Motor neuron (in vitro differentiated cells): ENCODE results near the gene METRN. TPM values are rescaled to one million over a fixed set of nuclear protein-coding genes. Genes with fewer than 3 reads are reported as not detected.
A peak's percentile ranks its signal among the peaks of the same experiment; 100 is the strongest.

ENCODE experiments used
- ATAC-seq, 8 experiments: fragments of 200-7000 bp; cut with Tn5 transposase; replicated peaks in 6 of 8; 2 replicates each; pipeline ENCODE4 v1.8.0; 2021; ENCODE audit warnings: mild to moderate bottlenecking in 8 of 8, moderate library complexity in 8 of 8
- H3K27ac ChIP-seq, 2 donors: fragments of 250-450 bp; sonication (Bioruptor Pico); 2 replicates each; pipeline ENCODE4 v1.9.0; 2021; ENCODE audit warnings: antibody characterized with exemption in 2 of 2, mild to moderate bottlenecking in 2 of 2, moderate library complexity in 1 of 2
- H3K4me1 ChIP-seq, 2 donors: fragments of 250-450 bp; sonication (Bioruptor Pico); replicated peaks in 1 of 2; 2 replicates each; pipeline ENCODE4 v1.6.1; 2021; ENCODE audit warnings: antibody characterized with exemption in 2 of 2, mild to moderate bottlenecking in 2 of 2, moderate library complexity in 1 of 2
- H3K4me3 ChIP-seq, 5 donors: fragments of 250-450 bp; sonication (Bioruptor Pico); 2 replicates each; pipeline ENCODE4 v1.9.0; 2021; ENCODE audit warnings: antibody characterized with exemption in 5 of 5, mild to moderate bottlenecking in 5 of 5, moderate library complexity in 4 of 5
- WGBS, 10 experiments: fragments of 450-650 bp; shearing (Covaris generic); methylation state at CpG; one replicate each; pipeline ENCODE4 v1.0.0; 2022; 5-methylcytosine and 5-hydroxymethylcytosine counted together
- in situ Hi-C, 9 experiments: fragments of 400-800 bp; cut with MboI; loops; one replicate each; pipeline ENCODE4 v1.15.0; 2021; ENCODE audit warnings: low sequenced_read_pairs in 9 of 9, low pct_unique_long_range_greater_than_20kb in 2 of 9; ENCODE audit not compliant: unreplicated experiment in 9 of 9
- total RNA-seq, 8 experiments: library from RNA; unstranded; fragments of 300-600 nt; gene quantifications; 2 replicates each; pipeline versions ENCODE4 v1.2.3 to v1.2.4, GENCODE V29; 2022

METRN gene
- total RNA-seq, 8 experiments from 2014 or later: 10.1 to 402 (median 34.9) TPM

- no peak overlapping the region for H3K4me3 ChIP-seq
- ATAC-seq: no peak
- no peak overlapping the region for H3K27ac ChIP-seq
- peaks cover 15 to 17% of the 10 kb centered on the region in 2 donors for H3K4me1 ChIP-seq
- in situ Hi-C loops: no loop called here
- WGBS, 10 experiments: 100% methylated on average over 1 of the region's 18 CpGs; no CpG with 5 or more reads in 9 of the 10 experiments
Observed at GRCh38 chr16:673399-673991, 41.4 kb upstream of the METRN start.

DNA sequence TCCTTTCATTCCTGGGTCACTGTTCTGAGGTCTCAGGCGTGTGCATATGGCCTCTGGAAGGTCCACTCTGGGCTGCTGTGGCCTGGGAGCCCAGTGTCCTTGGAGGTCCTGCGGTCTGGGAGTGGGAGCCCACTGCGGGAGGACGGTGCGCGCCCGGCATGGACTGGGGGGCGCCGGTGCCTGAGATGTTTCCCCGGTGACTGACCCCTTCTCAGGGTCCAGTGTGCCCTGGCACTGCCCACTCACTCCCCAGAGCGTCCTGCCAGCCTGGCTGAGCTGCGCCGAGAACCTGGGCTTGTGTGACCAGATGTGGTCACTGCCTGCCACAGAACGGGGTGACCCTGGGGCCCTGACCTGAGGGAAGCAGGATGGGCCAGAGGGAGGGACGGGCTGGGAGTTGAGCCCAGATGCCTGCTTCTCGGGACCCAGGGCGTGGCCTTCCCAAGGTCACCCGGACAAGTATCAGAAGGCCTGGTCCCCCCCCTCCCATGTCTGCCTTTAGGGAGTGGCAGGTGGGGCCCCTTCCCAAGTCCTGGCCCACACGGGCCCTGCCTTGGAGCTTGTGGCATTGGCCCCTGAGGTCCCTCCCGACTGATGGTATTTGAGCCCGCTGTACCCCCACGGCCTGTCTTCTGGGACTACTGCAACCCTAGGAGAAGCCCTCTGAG is 40.6 kb upstream of the METRN start:
- Histone ChIP-seq H3K27ac (no peak overlapping the region), H3K4me3 (no peak overlapping the region), H3K4me1 (peaks cover 16 to 19% of the 10 kb centered on the region in 2 donors)
- no peak for ATAC-seq
- WGBS, 10 experiments: 80 to 100% (median 100%) methylated on average over 1 of the region's 22 CpGs; no CpG with 5 or more reads in 7 of the 10 experiments
- in situ Hi-C loops: no loop called here

DNA sequence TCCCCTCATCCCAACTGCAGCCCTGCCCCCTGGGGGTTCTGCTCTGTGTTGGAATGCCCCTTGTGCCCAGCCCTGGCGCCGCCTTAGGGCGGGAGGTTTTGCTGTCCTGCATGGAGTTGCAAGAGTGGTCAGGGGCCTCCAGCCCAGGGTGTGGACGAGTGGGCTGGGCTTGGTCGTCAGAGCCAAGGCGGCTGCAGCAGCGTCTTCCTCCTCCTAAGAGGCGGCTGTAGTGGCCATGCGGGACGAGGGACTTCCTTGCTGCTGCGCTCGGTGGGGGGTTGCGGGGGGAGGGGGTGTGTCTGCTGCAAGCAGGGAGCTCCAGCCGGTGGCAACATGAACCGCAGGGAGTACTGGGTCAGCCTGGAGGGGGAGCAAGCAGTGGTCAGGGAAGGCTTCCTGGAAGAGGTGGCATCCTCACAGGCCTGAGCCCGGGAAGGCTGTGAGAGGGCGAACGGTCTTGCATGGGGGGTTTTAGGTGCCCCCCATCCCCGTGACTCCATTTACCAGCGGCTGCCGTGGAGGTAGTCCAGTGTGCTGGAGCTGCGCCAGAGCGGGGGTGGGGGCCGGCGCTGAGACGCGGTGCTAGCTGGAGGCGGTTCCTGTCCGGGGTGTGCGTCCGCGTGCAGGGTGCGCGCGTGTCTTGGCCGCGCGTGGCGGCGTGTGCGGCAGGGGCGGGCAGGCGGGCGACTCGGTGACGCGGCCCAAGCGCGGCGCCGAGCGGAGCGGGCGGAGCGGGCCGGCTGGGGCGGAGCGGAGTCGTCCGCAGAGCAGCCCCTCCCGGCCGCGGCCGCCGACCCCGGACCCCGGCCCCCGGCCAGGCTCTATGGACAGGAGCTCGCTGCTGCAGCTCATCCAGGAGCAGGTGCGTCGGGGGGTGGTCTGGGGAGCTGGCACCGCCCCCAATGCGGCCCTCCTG is 39.7 kb upstream of the METRN start, which contains the start of gene RHBDL1:
Gene RHBDL1, plus strand, starts transcription at position 704 of the 916 bp plus-strand sequence. Its CDS starts 120 bp downstream, at position 824.
- 0% methylated on average over 2 to 4 of the region's 73 CpGs; no CpG with 5 or more reads in 7 of the 10 experiments for WGBS, 10 experiments
- in situ Hi-C loops: no loop called here
- H3K27ac ChIP-seq: peak within 1 kb of the TSS in 1 of 2 donors; percentile 82
- ATAC-seq: peak; percentile 4 to 47 (median 32)
- peak within 1 kb of the TSS; percentile 15 to 41 (median 27) for H3K4me3 ChIP-seq
- H3K4me1 ChIP-seq: peaks cover 16 to 20% of the 10 kb centered on the region in 2 donors

GRCh38 chr16:675884-676564 is 38.9 kb upstream of the METRN start:
- peak in 1 of 8 experiments; percentile 1 for ATAC-seq
- Histone ChIP-seq H3K27ac (peak overlapping the region in 1 of 2 donors; percentile 82), H3K4me1 (peaks cover 17 to 22% of the 10 kb centered on the region in 2 donors), H3K4me3 (peak overlapping the region; percentile 15 to 41 (median 27))
- 55 to 83% methylated on average over 4 to 6 of the region's 25 CpGs; no CpG with 5 or more reads in 8 of the 10 experiments for WGBS, 10 experiments
- in situ Hi-C loops: no loop called here

- no CpG with 5 or more reads among the region's 21 CpGs for WGBS, 10 experiments
- Histone ChIP-seq H3K27ac (no peak overlapping the region), H3K4me3 (peak overlapping the region in 1 of 5 donors; percentile 41), H3K4me1 (peaks cover 22 to 28% of the 10 kb centered on the region in 2 donors)
- no peak for ATAC-seq
- in situ Hi-C loops: no loop called here
Observed at GRCh38 chr16:676565-676902, 38.4 kb upstream of the METRN start.

- ATAC-seq: no peak
- 70 to 96% methylated on average over 2 to 13 of the region's 23 CpGs; no CpG with 5 or more reads in 8 of the 10 experiments for WGBS, 10 experiments
- in situ Hi-C loops: no loop called here
Observed at GRCh38 chr16:676913-677312, 38.0 kb upstream of the METRN start.

GRCh38 chr16:677316-678190 is 37.4 kb upstream of the METRN start:
- no peak for ATAC-seq
- in situ Hi-C loops: no loop called here
- Histone ChIP-seq H3K4me1 (peaks cover 25 to 31% of the 10 kb centered on the region in 2 donors), H3K4me3 (no peak overlapping the region), H3K27ac (no peak overlapping the region)
- 85% methylated on average over 5 of the region's 57 CpGs; no CpG with 5 or more reads in 9 of the 10 experiments for WGBS, 10 experiments

More at GRCh38 chr16:676913-677312, 38.0 kb upstream of the METRN start:
- Histone ChIP-seq H3K27ac (no peak overlapping the region), H3K4me3 (no peak overlapping the region), H3K4me1 (peaks cover 25 to 31% of the 10 kb centered on the region in 2 donors)

DNA sequence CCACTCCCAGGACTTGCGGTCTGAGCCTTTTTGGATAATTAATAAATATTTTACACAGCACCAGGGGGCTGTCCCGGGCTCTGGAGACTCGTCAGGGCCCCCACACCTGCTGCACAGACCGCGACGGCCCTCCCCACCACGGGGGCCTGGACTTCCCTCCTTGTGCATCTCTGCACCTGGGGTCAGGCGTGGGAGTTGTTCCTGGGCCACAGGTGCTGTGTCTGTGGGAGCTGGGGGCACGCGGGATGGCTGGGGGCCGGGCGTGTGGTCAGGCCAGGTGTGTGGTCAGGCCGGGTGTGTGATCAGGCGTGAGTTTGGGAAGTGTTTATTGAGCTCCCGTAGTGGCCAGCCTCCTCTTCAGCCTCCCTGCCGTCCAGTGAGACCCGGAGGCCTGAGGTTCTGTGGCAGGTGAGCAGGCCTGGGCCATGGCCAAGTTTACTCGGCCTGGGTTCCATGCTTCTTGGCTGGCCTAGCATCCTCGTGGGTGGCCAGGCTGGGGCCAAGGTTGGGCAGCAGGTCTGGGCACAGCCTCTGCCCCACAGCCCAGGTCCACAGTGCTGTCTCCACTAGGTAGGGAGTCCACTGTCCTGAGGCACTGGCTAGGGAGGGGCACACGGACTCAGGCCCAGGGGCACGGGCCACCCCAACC is 36.6 kb upstream of the METRN start:
- ATAC-seq: no peak
- WGBS, 10 experiments: 20% methylated on average over 3 of the region's 21 CpGs; no CpG with 5 or more reads in 9 of the 10 experiments
- in situ Hi-C loops: no loop called here
- Histone ChIP-seq H3K4me3 (no peak overlapping the region), H3K27ac (peak overlapping the region; percentile 97 to 98), H3K4me1 (peaks cover 32 to 34% of the 10 kb centered on the region in 2 donors)

- in situ Hi-C loops: no loop called here
- peak overlapping the region; percentile 37 to 92 (median 44) for H3K4me3 ChIP-seq
- 90 to 92% methylated on average over 2 to 4 of the region's 52 CpGs; no CpG with 5 or more reads in 8 of the 10 experiments for WGBS, 10 experiments
- ATAC-seq: peak; percentile 3 to 68 (median 56)
- peaks cover 34 to 36% of the 10 kb centered on the region in 2 donors for H3K4me1 ChIP-seq
- peak overlapping the region; percentile 97 to 98 for H3K27ac ChIP-seq
Observed at GRCh38 chr16:678858-679813, 35.8 kb upstream of the METRN start.

- peak; percentile 24 to 47 (median 35) for ATAC-seq
- no CpG with 5 or more reads among the region's 91 CpGs for WGBS, 10 experiments
- Histone ChIP-seq H3K27ac (peak within 1 kb of the TSS; percentile 97 to 98), H3K4me1 (peaks cover 38 to 41% of the 10 kb centered on the region in 2 donors), H3K4me3 (peak within 1 kb of the TSS; percentile 52 to 97 (median 70))
- in situ Hi-C loops: no loop called here
Observed at GRCh38 chr16:679814-680624, 34.9 kb upstream of the METRN start, which contains the start of gene STUB1. Gene STUB1, plus strand, starts transcription at chr16:680410. Its CDS starts 116 bp downstream, at chr16:680526.
